Activated T-helper 1 cell treated with anti-CD3 and anti-CD28 coated beads, Interleukin-2, amount 50 U/mL, for 16 hours (primary cell): ENCODE data around the gene MAP2.

ENCODE experiments used
- DNase-seq, 2 donors: peaks; one replicate each; pipeline ENCODE4 v3.0.0-alpha.2; 2020; ENCODE audit warnings: low read depth in 1 of 2, low spot score in 1 of 2

Gene MAP2

GRCh38 chr2:209696836-209697711, 273.2 kb downstream of the MAP2 start:
- no peak for DNase-seq

- no peak for DNase-seq
Observed at GRCh38 chr2:209702775-209703174, 278.9 kb downstream of the MAP2 start.

GRCh38 chr2:209713219-209713618, 289.4 kb downstream of the MAP2 start:
- DNase-seq, result no peak

- DNase-seq, result no peak
Observed at GRCh38 chr2:209719034-209719433, 295.2 kb downstream of the MAP2 start.

GRCh38 chr2:209721497-209721896, 297.6 kb downstream of the MAP2 start:
- no peak for DNase-seq

- DNase-seq, result no peak
Observed at GRCh38 chr2:209726311-209726710, 302.5 kb downstream of the MAP2 start.

- DNase-seq, result no peak
Observed at GRCh38 chr2:209727077-209727476, 303.2 kb downstream of the MAP2 start.

GRCh38 chr2:209734805-209735204, 311.0 kb downstream of the MAP2 start:
- DNase-seq, result no peak

GRCh38 chr2:209741953-209742352, 318.1 kb downstream of the MAP2 start:
- DNase-seq, result no peak

GRCh38 chr2:209753020-209753419, 329.2 kb downstream of the MAP2 start:
- DNase-seq, result no peak

GRCh38 chr2:209757163-209757562, 333.3 kb downstream of the MAP2 start:
- DNase-seq, result no peak

- no peak for DNase-seq
Observed at GRCh38 chr2:209761566-209761965, 337.7 kb downstream of the MAP2 start.

- no peak for DNase-seq
Observed at GRCh38 chr2:209762563-209762962, 338.7 kb downstream of the MAP2 start.

GRCh38 chr2:209763106-209763505, 339.3 kb downstream of the MAP2 start:
- DNase-seq, result no peak

- no peak for DNase-seq
Observed at GRCh38 chr2:209766613-209767012, 342.8 kb downstream of the MAP2 start.

GRCh38 chr2:209767316-209767715, 343.5 kb downstream of the MAP2 start:
- DNase-seq, result no peak

GRCh38 chr2:209768557-209768956, 344.7 kb downstream of the MAP2 start:
- DNase-seq, result no peak

GRCh38 chr2:209771474-209772289, 347.8 kb downstream of the MAP2 start, which contains the start of gene UNC80:
Gene UNC80, plus strand, starts transcription at chr2:209771832. Its CDS starts 241 bp downstream, at chr2:209772073.
- DNase-seq, result no peak

- no peak for DNase-seq
Observed at GRCh38 chr2:209772290-209772685, 348.4 kb downstream of the MAP2 start.

- DNase-seq, result no peak
Observed at GRCh38 chr2:209773377-209773776, 349.5 kb downstream of the MAP2 start.
